ENCODE results near the gene DEPDC5.
A peak's percentile ranks its signal among the peaks of the same experiment; 100 is the strongest.
"Not testable (repeated sequence)": the region's sequence is repeated elsewhere in the genome, so short reads cannot be mapped to it uniquely, and the experiment has no call there.

Gene DEPDC5

DNA sequence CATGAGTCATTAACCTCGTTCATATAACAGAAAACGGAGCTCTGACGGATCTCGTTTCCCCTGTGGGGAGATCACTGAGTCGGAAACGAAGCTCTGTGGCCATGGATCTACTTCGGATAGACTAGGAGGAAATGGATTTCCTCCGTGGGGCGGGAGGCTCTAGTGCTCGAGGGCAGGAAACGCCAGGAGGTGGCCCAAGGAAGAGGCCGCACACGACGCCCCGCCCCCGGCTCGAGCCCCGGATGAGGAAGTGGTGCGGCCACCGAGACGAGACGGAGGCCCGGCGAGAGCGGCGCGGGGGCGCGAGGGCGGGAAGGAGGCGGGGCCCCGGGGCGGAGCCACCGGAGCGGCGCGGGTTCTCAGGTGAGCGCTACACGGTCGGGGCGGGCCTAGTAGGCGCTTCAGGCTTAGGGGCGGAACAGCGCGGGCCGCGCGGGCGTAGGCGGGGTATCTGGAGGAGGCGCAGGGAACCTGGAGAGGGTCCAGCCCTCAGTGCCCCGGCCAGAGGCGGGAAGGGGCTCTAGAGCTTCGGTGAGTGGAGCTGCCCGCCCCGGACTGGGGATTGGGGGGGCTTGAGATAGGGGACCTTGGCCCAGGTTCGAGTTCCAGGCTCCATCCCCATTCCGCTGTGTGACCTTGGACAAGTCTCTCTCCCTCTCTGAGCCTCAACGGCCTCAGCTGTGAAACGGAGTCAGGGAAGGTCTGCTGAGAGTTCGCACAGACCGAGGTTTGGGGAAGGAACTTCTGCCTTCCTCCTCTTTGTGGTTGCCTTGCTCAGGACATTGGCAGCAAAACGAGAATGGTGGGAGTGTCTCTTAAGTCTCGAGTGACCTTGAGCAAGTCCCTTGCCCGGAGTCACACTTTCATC is at the start of gene DEPDC5:
Gene DEPDC5, plus strand, starts transcription at position 386 of the 868 bp plus-strand sequence. CDS start 903 bp downstream, outside the sequence.
- DNase-seq = peak; percentile 68 to 80

DNA sequence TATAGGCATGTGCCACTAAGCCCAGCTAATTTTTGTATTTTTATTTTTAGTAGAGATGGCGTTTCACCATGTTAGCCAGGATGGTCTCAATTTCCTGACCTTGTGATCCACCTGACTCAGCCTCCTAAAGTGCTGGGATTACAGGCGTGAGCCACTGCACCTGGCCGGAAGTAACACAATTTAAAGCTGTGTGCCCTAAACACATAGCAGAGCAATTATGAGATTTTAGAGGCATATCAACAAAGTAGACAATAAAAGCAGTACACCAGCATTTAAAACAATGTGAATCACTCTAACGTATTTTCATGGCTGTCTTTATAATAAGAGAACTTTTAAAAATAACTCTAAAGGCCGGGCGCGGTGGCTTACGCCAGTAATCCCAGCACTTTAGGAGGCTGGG is 46.3 kb upstream of the DEPDC5 start:
- DNase-seq = no peak

GRCh38 chr22:31711226-31711625 is 42.6 kb upstream of the DEPDC5 start:
- not testable (repeated sequence) for DNase-seq

- DNase-seq = no peak
Measured at GRCh38 chr22:31715147-31715778, 38.6 kb upstream of the DEPDC5 start.

DNA sequence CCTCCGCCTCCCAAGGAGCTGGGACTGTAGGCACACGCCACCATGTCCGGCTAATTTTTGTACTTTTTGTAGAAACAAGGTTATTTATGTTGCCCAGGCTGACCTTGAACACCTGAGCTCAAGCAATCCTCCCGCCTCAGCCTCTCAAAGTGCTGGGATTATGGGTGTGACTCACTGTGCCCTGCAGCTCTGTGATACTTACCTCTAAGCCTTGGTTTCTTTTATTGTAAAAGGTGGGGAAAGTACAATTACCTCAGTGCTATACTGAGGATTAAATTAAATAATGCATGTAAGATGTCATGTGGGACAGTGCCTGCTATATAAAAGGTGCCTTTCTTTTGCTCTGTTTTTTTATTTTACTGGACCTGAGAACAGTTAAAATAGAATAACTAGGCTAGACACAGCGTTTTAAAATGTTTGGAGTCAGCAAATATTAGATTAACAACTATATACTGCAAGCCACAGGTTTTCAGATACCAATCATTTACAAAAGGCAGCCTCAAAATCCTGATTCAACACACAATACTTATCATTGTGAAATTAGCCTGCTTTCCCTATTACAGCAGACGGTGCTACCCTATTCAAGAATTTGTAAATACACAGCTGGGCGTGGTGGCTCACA is 33.9 kb upstream of the DEPDC5 start:
- DNase-seq = no peak

DNA sequence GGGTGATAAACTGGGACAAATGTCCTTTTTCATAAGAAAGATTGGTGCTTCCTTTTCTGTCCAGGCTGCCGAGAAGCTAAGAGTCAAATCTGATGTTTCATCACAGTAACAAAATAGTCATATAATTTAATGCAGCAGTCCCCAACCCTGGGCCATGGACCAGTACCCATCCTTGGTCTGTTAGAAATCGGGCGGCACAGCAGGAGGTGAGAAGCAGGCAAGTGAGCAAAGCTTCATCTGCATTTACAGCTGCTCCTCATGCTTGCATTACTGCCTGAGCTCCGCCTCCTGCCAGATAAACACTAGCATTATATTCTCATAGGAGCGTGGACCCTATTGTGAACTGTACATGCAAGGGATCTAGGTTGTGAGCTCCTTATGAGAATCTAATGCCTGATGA is 30.1 kb upstream of the DEPDC5 start:
- no peak for DNase-seq

DNA sequence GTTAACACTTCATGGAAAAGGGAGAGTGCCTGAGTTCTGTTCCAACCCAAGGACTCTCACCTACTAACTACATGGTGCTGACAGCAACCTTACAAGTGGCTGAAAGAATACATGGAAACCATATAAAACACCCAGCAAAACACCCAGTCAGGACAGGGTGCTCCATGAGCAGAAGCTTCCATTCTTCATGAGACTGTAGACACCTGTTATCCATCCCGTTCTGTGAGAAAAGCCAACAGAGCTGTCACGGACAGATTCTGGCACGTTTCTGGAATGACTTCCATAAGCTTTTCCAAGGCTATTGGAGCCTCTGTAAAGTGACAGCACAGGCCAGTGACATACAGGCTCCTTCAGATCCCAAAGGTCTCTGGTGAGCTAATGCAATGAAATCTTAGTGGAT is 27.1 kb upstream of the DEPDC5 start:
- no peak for DNase-seq

DNA sequence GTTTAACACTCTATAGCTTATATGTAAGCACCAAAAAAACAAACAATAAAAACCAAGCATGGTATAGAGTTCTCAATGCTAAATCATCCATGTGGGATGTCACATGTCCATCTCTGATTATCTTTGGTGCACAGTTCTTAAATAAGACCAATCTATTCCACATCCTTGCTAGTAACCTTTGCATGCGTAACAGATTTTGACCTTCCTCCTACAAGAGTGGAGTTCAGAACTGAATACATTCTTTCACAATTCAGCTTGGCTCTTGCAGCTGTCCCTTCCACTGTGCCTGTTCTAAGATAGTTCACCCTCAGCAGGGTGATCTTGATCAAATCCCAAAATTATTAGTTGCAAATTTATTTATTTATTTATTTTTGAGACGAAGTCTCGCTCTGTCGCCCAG is 25.0 kb upstream of the DEPDC5 start:
- no peak for DNase-seq

DNA sequence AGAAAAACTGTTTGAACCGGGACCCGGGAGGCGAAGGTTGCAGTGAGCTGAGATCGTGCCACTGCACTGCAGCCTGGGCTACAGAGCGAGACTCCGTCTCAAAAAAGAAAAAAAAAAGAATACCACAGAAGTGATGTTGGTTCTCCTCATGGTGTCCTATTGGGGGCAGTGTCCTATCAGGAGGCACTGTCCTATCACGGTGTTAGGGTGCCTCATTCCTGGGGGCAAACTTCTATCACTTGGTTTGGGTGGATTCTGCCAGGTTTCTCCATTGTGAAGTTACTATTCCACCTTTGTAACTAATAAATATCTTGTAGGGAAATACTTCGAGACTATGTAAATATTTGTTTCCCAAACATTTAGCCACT is 23.5 kb upstream of the DEPDC5 start:
- no peak for DNase-seq

DNA sequence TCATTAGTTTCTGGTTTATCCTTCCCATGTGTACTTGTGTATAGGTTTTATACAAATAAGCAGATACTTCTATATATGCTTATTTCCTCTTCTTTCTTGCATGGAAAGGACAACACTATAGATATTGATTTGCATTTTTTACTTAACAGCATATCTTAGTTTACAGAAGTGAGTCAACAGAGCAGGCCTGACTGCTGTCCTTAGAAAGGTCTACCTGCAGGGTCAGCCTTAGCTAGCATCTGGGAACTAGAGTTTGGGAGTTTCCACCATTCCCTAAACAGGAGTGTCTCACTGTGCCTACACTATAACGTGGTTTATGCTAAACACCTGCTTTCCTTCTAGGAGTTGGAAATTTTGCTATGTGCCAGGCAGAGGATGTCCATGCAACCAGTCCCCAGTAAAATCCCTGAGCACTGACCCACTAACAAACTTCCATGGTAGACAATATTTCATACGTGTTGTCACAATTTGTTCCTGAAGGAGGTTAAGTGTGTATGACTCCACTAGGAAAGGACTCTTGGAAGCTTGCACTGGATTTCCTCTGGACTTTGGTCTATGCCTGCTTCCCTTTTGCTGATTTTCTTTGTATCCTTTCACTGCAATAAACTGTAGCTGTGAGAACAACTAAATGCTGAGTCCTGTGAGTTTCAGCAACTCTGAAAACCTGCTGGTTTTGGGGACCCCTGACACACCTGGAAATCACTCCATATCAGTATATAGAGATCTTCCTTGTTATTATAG is 21.6 kb upstream of the DEPDC5 start:
- no peak for DNase-seq

- DNase-seq = no peak
Measured at GRCh38 chr22:31733580-31734079, 20.2 kb upstream of the DEPDC5 start.

GRCh38 chr22:31734512-31734911 is 19.3 kb upstream of the DEPDC5 start:
- DNase-seq = peak; percentile 12 to 52

DNA sequence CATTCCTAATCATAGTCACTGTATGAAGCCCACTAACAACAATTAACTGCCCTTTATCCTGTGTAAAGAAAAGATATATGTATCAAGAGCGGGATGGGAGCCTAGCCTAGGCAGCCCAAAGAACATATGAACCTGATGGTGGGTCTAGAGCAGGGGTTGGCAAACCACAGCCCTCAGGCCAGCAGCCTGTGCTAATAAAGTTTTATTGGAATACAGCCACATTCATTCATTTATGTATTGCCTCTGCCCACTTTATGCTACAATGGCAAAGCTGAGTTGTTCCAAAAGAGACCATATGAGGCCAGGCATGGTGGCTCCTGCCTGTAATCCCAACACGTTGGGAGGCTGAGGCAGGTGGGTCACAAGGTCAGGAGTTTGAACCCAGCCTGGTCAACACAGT is 17.4 kb upstream of the DEPDC5 start:
- no peak for DNase-seq

DNA sequence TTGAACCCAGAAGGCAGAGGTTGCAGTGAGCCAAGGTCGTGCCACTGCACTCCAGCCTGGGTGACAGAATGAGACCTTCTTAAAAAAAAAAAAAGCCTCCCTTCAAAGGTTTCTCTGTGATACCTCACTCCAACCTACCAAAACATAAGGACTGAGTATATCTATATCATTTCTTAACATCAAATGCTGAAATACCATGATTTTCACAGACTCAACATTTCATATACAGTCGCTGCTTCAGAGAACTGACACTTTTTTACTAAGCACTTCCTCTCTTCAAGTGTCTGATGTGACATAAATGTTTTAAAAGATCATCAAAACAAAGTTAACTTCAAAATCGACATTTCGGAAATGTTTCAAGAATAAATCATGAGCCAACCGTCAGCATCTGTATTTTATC is 15.9 kb upstream of the DEPDC5 start:
- DNase-seq = no peak

- DNase-seq = no peak
Measured at GRCh38 chr22:31738566-31738965, 15.3 kb upstream of the DEPDC5 start.

DNA sequence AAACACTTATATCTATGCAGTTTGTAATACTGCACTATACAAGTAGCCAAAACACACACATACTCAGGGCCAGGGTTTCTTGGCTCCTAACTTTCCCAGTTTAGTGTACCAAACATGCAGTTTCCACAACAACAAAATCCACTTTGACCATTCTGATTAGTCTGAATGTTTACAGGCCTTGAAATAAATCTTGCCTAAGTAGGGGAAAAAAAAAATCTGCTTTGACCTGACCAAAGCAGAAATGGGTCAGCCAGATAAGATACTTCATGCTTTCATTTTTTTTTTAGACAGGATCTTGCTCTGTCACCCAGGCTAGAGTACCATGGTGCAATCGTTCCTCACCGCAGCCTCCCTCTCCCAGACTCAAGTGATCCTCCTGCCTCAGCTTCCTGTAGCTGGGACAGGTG is 14.0 kb upstream of the DEPDC5 start:
- no peak for DNase-seq

- not testable (repeated sequence) for DNase-seq
Measured at GRCh38 chr22:31740314-31740713, 13.5 kb upstream of the DEPDC5 start.

- DNase-seq = no peak
Measured at GRCh38 chr22:31742115-31742514, 11.7 kb upstream of the DEPDC5 start.

- no peak for DNase-seq
Measured at GRCh38 chr22:31742682-31743081, 11.1 kb upstream of the DEPDC5 start.

DNA sequence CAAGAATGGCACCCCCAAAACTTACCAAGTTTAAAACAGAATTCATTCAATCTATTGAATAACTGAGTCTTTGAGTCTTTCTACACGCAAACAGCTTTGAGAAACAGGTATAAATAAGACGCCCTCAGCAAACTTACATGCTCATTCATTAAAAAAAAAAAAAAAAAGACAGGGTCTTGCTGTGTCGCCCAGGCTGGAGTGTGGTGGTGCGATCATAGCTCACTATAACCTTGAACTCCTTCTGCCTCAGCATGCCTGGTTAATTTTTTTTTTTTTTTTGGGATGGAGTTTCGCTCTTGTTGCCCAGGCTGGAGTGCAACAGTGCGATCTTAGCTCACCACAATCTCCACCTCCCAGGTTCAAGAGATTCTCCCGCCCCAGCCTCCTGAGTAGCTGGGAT is 9.9 kb upstream of the DEPDC5 start:
- DNase-seq = no peak

GRCh38 chr22:31747441-31747840 is 6.4 kb upstream of the DEPDC5 start:
- DNase-seq = no peak

DNA sequence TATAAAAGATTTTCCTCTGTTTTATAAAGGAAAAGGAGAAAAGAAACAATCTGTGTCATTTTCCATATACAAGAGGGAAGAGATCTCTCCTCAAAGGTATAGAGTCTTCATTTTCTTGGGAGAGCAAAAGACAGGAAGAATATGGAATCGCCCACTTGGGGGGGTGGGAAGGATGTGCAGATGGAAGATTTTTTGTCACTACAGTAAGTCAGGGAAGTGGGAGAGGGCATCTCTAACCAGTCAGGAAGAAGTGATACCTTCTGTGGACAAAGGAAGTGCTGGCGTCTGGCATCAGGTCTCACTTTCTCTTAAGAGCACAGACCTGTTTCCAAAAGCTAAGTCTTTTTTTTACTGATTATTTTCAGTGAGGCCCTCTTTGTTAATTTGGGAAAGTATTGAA is 5.3 kb upstream of the DEPDC5 start:
- no peak for DNase-seq

Measured in SW 1271 (cell line).